Mesenchymal stem cell (in vitro differentiated cells and primary cell): ENCODE results near the gene MICAL3.
A peak's percentile ranks its signal among the peaks of the same experiment; 100 is the strongest.

Source experiments
- DNase-seq: peaks from one replicate; pipeline ENCODE4 v3.0.0-alpha.2; 2013
- H2AFZ ChIP-seq: one replicate; pipeline ENCODE4 v1.6.1; 2013; ENCODE audit warnings: low read depth, mild to moderate bottlenecking, control low read depth, inconsistent platforms, low read length, moderate library complexity
- H2AK5ac ChIP-seq: 2 replicates; pipeline ENCODE4 v1.6.1; 2013; ENCODE audit warnings: low read length, moderate library complexity, mild to moderate bottlenecking, inconsistent platforms; ENCODE audit not compliant: severe bottlenecking
- H2BK120ac ChIP-seq: one replicate; pipeline ENCODE4 v1.6.1; 2013; ENCODE audit warnings: low read depth, mild to moderate bottlenecking, inconsistent platforms, low read length, moderate library complexity
- H2BK12ac ChIP-seq, 2 experiments: one replicate each; pipeline ENCODE4 v1.6.1; 2013; ENCODE audit warnings: inconsistent platforms in 2 of 2, low read length in 2 of 2, mild to moderate bottlenecking in 2 of 2, moderate library complexity in 2 of 2, control low read depth in 1 of 2
- H2BK15ac ChIP-seq: one replicate; pipeline ENCODE4 v1.6.1; 2013; ENCODE audit warnings: mild to moderate bottlenecking, low read depth, inconsistent platforms; ENCODE audit not compliant: poor library complexity, severe bottlenecking
- H2BK5ac ChIP-seq: 2 replicates; pipeline ENCODE4 v1.6.1; 2013; ENCODE audit warnings: low read depth, mild to moderate bottlenecking, low read length, control low read depth, inconsistent platforms; ENCODE audit not compliant: poor library complexity, severe bottlenecking
- H3K14ac ChIP-seq, 2 experiments: one replicate each; pipeline ENCODE4 v1.6.1; 2013; ENCODE audit warnings: inconsistent platforms in 2 of 2, low read length in 2 of 2, control low read depth in 1 of 2, mild to moderate bottlenecking in 1 of 2, moderate library complexity in 1 of 2
- H3K18ac ChIP-seq, 2 experiments: one replicate each; pipeline ENCODE4 v1.6.1; 2013; ENCODE audit warnings: inconsistent platforms in 2 of 2, low read length in 2 of 2, control low read depth in 1 of 2, low read depth in 1 of 2, mild to moderate bottlenecking in 1 of 2
- H3K23ac ChIP-seq, 2 experiments: one replicate each; pipeline ENCODE4 v1.6.1; 2013; ENCODE audit warnings: inconsistent platforms in 2 of 2, low read length in 2 of 2, mild to moderate bottlenecking in 2 of 2, moderate library complexity in 2 of 2, control low read depth in 1 of 2
- H3K27ac ChIP-seq: 2 replicates; pipeline ENCODE4 v1.5.1; 2013; ENCODE audit warnings: mild to moderate bottlenecking, moderate library complexity, low read length, control low read depth, inconsistent platforms; ENCODE audit not compliant: poor library complexity, severe bottlenecking
- H3K27me3 ChIP-seq, 2 experiments: 2 replicates each; pipeline versions ENCODE4 v1.6.1 to v1.7.0; 2013; ENCODE audit warnings: low read length in 2 of 2, mild to moderate bottlenecking in 2 of 2, moderate library complexity in 2 of 2, control low read depth in 1 of 2, inconsistent platforms in 1 of 2; ENCODE audit not compliant: control insufficient read depth in 1 of 2, insufficient read depth in 1 of 2
- H3K36me3 ChIP-seq, 2 experiments: 2 replicates each; pipeline versions ENCODE4 v1.6.1 to v1.7.0; 2013; ENCODE audit warnings: low read length in 2 of 2, control low read depth in 1 of 2, inconsistent platforms in 1 of 2, low read depth in 1 of 2, mild to moderate bottlenecking in 1 of 2; ENCODE audit not compliant: insufficient read depth in 2 of 2, control insufficient read depth in 1 of 2
- H3K4ac ChIP-seq, 2 experiments: one replicate each; pipeline ENCODE4 v1.6.1; 2013; ENCODE audit warnings: inconsistent platforms in 2 of 2, low read length in 2 of 2, mild to moderate bottlenecking in 2 of 2, moderate library complexity in 2 of 2, control low read depth in 1 of 2, low read depth in 1 of 2
- H3K4me1 ChIP-seq: 2 replicates; pipeline ENCODE4 v1.6.1; 2013; ENCODE audit warnings: low read depth, low read length, control low read depth; ENCODE audit not compliant: control insufficient read depth, insufficient read depth
- H3K4me2 ChIP-seq: 2 replicates; pipeline ENCODE4 v1.6.1; 2013; ENCODE audit warnings: low read length, mild to moderate bottlenecking, inconsistent platforms; ENCODE audit not compliant: poor library complexity, severe bottlenecking
- H3K4me3 ChIP-seq, 2 experiments: 2 replicates each; pipeline versions ENCODE4 v1.5.1 to v1.7.0; 2013; ENCODE audit warnings: low read length in 2 of 2, mild to moderate bottlenecking in 2 of 2, control low read depth in 1 of 2, low read depth in 1 of 2; ENCODE audit not compliant: insufficient read depth in 1 of 2
- H3K79me1 ChIP-seq: replicated peaks from 2 replicates; pipeline ENCODE4 v1.6.1; 2013; ENCODE audit warnings: mild to moderate bottlenecking, control low read depth, low read length, inconsistent platforms; ENCODE audit not compliant: poor library complexity, severe bottlenecking
- H3K9ac ChIP-seq: 2 replicates; pipeline ENCODE4 v1.7.0; 2013; ENCODE audit warnings: mild to moderate bottlenecking, low read length, moderate library complexity
- H3K9me3 ChIP-seq: 2 replicates; pipeline ENCODE4 v1.7.0; 2013; ENCODE audit warnings: mild to moderate bottlenecking, low read length; ENCODE audit not compliant: control insufficient read depth
- H4K8ac ChIP-seq: one replicate; pipeline ENCODE4 v1.6.1; 2013; ENCODE audit warnings: inconsistent platforms, mild to moderate bottlenecking, low read length, moderate library complexity
- H4K91ac ChIP-seq: one replicate; pipeline ENCODE4 v1.6.1; 2013; ENCODE audit warnings: mild to moderate bottlenecking, low read length, inconsistent platforms
- WGBS: methylation state at CpG from one replicate; pipeline ENCODE4 v1.1.7; 2013; ENCODE audit warnings: mixed read lengths; 5-methylcytosine and 5-hydroxymethylcytosine counted together

The MICAL3 gene

DNA sequence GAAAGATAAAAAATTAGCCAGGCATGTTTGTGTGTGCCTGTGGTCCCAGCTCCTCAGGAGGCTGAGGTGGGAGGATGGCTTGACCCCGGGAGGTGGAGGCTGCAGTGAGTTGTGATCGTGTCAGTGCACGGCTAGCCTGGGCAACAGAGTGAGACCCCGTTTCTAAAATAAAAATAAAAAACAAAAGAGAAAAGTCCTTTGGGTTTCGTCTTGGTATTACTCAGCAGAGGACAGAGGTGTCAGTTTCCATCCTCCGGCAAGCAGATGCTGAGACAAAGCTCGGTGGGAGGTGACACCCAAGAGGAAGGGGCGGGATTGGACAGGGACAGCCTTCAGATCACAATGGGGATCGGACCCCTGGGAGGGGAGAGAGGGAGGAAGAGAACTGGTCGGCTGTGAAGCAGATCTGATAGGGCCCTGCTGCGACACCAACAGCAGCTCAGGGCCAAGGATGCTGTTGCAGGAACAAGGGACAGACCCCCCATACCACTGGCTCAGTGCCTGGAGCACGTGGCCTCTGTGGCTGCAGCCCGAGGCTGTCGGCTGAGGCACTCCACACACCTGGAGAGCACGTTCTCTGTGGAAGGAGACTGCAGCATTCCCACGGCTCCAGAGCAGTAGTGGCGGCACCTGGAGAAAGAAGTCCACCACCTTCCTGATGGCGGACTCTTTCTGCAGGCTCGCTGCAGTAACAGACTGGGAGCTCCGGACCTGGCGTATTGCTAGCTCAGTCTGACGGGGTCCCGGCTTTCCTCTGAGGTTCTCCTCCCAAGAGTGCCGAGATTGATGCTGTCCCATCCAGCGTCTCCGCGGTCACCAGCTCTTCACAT, 244.9 kb downstream of the MICAL3 start:
- Histone ChIP-seq H2AK5ac (no peak overlapping the region), H3K27me3 (peaks cover 0 to 14% of the 10 kb centered on the region in 2 experiments), H2BK12ac (no peak overlapping the region), H3K4ac (no peak overlapping the region), H4K91ac (no peak overlapping the region), H3K4me2 (no peak overlapping the region), H3K14ac (no peak overlapping the region), H3K79me1 (no peaks in the 10 kb centered on the region), H3K36me3 (no peaks in the 10 kb centered on the region), H2BK15ac (no peak overlapping the region), H2BK5ac (no peak overlapping the region), H3K9me3 (no peaks in the 10 kb centered on the region), H4K8ac (no peak overlapping the region), H3K4me3 (no peak overlapping the region), H3K4me1 (peaks cover 26% of the 10 kb centered on the region), H2AFZ (no peak overlapping the region), H3K9ac (no peak overlapping the region), H3K23ac (no peak overlapping the region), H3K27ac (no peak overlapping the region), H3K18ac (no peak overlapping the region), H2BK120ac (no peak overlapping the region)
- DNase-seq: no peak
- 86% methylated on average over 26 of the region's 27 CpGs for WGBS

DNA sequence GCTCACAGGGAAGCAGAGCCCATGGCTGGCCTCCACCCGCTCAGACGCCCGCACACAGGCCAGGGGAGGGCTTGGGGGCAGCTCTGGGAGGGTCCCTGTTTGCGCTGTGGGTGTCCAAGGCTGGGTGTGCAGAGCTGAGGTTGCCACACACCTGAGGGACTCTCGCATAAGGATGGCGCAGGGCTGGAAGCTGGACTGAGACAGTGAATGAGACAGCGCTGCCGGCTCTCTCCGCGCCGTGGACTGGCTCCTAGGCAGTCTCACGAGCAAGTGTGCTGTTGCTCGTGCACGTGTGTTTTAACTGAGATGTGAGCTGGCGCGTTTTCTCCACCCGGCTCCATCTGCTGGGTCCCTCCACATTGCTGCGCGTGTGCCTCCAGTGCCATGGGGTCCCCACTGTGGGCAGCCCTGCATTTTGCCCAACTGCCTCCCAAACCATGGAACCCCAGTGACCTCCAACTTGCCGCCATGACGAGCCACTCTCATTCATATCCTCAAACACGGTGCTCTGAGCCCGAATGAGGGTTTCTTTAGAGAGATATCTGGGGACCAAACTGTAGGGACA, 245.9 kb downstream of the MICAL3 start:
- Histone ChIP-seq H3K4me3 (no peak overlapping the region), H3K23ac (no peak overlapping the region), H3K36me3 (no peaks in the 10 kb centered on the region), H4K91ac (no peak overlapping the region), H3K18ac (no peak overlapping the region), H2BK15ac (no peak overlapping the region), H3K4me2 (no peak overlapping the region), H2AFZ (no peak overlapping the region), H2BK5ac (no peak overlapping the region), H2AK5ac (no peak overlapping the region), H3K4ac (no peak overlapping the region), H4K8ac (no peak overlapping the region), H3K14ac (no peak overlapping the region), H3K79me1 (peaks cover under 1% of the 10 kb centered on the region), H3K27me3 (peaks cover 0 to 14% of the 10 kb centered on the region in 2 experiments), H3K27ac (no peak overlapping the region), H3K9ac (no peak overlapping the region), H3K9me3 (no peaks in the 10 kb centered on the region), H2BK12ac (no peak overlapping the region), H2BK120ac (no peak overlapping the region), H3K4me1 (peaks cover 30% of the 10 kb centered on the region)
- DNase-seq: no peak
- 93% methylated on average over 23 of the region's 23 CpGs for WGBS

DNA sequence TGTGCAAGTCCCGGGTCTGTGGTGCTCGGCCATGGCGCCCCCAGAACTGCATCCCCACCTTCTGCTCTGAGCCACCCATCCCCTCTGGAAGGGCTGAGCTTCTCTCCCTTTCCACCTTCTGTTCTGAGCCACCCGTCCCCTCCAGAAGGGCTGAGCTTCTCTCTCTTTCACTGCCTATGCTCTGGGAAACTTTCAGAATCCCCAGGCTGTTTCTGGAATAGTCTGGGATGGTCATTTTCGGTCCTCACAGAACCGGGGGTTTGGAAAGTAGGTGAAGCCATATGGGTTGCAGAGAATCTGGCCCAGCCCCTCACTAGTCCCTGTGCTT, 246.7 kb downstream of the MICAL3 start:
- peaks cover 0 to 14% of the 10 kb centered on the region in 2 experiments for H3K27me3 ChIP-seq
- H3K18ac ChIP-seq: no peak overlapping the region
- H3K14ac ChIP-seq: no peak overlapping the region
- no peaks in the 10 kb centered on the region for H3K9me3 ChIP-seq
- H3K23ac ChIP-seq: no peak overlapping the region
- no peak overlapping the region for H4K91ac ChIP-seq
- H3K9ac ChIP-seq: peak overlapping the region; percentile 20
- no peak overlapping the region for H2AFZ ChIP-seq
- H3K4me2 ChIP-seq: no peak overlapping the region
- no peak overlapping the region for H2BK5ac ChIP-seq
- WGBS: 77% methylated on average over 4 of the region's 6 CpGs
- DNase-seq: no peak
- H2BK12ac ChIP-seq: no peak overlapping the region
- H3K4me3 ChIP-seq: no peak overlapping the region
- H4K8ac ChIP-seq: no peak overlapping the region
- H2BK15ac ChIP-seq: no peak overlapping the region
- H2AK5ac ChIP-seq: no peak overlapping the region
- H3K4ac ChIP-seq: no peak overlapping the region
- H2BK120ac ChIP-seq: no peak overlapping the region
- H3K36me3 ChIP-seq: no peaks in the 10 kb centered on the region
- peaks cover 4% of the 10 kb centered on the region for H3K79me1 ChIP-seq
- H3K27ac ChIP-seq: no peak overlapping the region
- peaks cover 38% of the 10 kb centered on the region for H3K4me1 ChIP-seq

DNA sequence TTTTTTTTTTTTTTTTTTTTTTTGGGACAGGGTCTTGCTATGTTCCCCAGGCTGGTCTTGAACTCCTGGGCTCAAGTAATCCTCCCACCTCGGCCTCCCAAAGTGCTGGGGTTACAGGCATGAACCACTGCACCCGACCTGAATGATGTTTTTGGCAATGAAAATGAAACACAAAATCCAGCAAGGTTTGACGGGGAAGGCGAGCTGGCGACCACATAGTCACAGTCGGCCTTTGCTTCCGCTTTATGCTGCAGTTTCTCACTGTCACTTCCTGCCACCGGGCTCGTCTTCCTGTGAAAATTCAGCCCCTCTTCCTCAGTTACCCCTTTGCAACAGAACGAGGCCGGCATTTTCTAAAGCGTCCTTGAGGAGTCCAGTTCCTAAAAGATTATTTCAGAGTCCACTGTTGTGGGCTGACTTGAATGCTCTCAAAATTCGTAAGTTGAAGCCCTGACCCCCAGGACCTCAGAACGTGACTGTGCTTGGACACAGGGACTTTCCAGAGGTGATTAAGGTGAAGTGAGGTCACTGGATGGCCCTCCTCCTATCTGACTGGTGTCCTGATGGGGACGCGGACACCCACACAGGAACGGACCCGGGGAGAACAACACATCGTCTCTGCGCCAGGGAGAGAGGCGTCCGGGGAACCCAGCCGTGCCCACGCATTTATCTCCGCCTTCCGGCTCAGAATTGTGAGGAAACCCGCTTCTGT, 247.2 kb downstream of the MICAL3 start:
- Histone ChIP-seq H2BK120ac (no peak overlapping the region), H2BK5ac (no peak overlapping the region), H3K27ac (no peak overlapping the region), H4K8ac (no peak overlapping the region), H2BK12ac (no peak overlapping the region), H4K91ac (no peak overlapping the region), H3K4ac (no peak overlapping the region), H2AK5ac (no peak overlapping the region), H3K4me1 (peaks cover 39% of the 10 kb centered on the region), H3K23ac (no peak overlapping the region), H3K14ac (no peak overlapping the region), H2BK15ac (no peak overlapping the region), H3K18ac (no peak overlapping the region), H3K27me3 (peaks cover 0 to 14% of the 10 kb centered on the region in 2 experiments), H3K4me3 (no peak overlapping the region), H3K4me2 (no peak overlapping the region), H3K9me3 (no peaks in the 10 kb centered on the region), H3K79me1 (peaks cover 8% of the 10 kb centered on the region), H2AFZ (no peak overlapping the region), H3K36me3 (no peaks in the 10 kb centered on the region), H3K9ac (peak overlapping the region; percentile 20)
- no peak for DNase-seq
- WGBS: 84% methylated on average over 27 of the region's 27 CpGs
